Fibroblast of lung (primary cell): ENCODE results near the gene IQCF2.

ENCODE experiments used
- CTCF ChIP-seq, 2 donors: IDR thresholded peaks in 1 of 2; conservative IDR thresholded peaks in 1 of 2; 1 replicate in 1 of 2; 2 replicates in 1 of 2; pipeline ENCODE4 v1.5.1; 2011 to 2012; ENCODE audit warnings: low read length in 2 of 2, control low read depth in 1 of 2, inconsistent platforms in 1 of 2, low read depth in 1 of 2, mild to moderate bottlenecking in 1 of 2
- EZH2 ChIP-seq: IDR thresholded peaks from 2 replicates; pipeline ENCODE4 v1.5.1; 2012; ENCODE audit warnings: low read length, control low read depth, mild to moderate bottlenecking; ENCODE audit errors: missing control alignments

- TF ChIP-seq EZH2 (no peak), CTCF (conservative IDR thresholded peaks at IDR 0.05 in 1 of 2, IDR thresholded peaks at IDR 0.05 in 1 of 2; ENCODE audit: low read depth in 1 of 2, low read length in 2 of 2) (no peak)
Measured at GRCh38 chr3:51813539-51813938, 47.9 kb upstream of the IQCF2 start.
